Renal cortical epithelial cell (primary cell): ENCODE data around the gene FANCI. TPM values are rescaled to one million over a fixed set of nuclear protein-coding genes. Genes with fewer than 3 reads are reported as not detected.
A peak's percentile ranks its signal among the peaks of the same experiment; 100 is the strongest.

ENCODE experiments used
- DNase-seq: peaks from one replicate; pipeline ENCODE4 v3.0.0-alpha.2; 2011; ENCODE audit warnings: low read depth
- total RNA-seq: library from RNA; depleted of rRNA; stranded (reverse); fragments of >200 nt; gene quantifications from 2 replicates; pipeline ENCODE4 v1.2.3, GENCODE V29; 2014

Gene FANCI
- total RNA-seq, result 7.4 and 32.1 TPM in 2 replicates

DNA sequence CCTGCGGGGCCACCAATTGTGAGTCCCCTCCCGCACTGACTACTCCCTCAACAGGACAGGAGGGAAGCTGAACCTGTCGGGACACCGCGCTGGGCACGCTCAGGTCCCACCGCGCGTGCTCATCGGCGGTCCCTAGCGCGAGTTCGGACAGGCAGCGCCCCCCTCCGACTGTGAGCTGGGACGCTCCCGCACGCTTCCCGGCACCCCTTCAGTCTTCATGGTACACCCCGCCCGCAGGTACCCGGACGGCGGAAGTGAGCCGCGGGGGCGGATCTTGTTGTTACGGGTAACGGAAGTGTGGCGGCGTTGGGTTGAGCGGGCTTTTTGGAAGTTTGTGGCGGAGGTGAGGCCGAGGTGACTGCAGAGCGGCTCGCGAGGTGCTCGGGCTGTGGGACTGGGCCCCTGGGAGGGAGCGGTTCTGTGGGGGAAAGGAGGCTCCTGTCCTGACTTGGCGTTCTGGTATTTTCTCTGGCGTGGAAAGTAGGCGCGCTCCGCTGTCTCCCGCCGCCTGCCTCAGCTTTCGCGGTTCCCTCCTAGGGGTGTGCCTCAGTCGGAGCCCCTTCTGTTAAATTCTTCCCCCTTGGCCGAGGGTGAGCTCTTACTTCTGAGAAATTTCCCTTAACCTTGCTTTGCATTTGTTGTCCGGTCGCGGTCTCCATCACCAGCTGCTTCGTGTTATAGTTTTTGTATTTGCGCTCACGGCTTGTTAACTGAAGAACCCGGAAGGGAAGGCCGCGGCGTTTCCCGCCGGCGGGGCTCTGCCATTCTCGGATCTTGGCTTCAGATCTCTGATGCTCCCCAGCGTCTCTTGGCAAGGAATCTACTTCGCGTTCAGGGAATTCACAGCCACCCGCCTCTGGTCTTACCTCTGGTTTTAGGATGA is at the start of gene FANCI:
FANCI (plus strand) TSS at position 289 of the 883 bp plus-strand sequence. CDS start 3,669 bp downstream, outside the sequence.
- peak; percentile 83 for DNase-seq

DNA sequence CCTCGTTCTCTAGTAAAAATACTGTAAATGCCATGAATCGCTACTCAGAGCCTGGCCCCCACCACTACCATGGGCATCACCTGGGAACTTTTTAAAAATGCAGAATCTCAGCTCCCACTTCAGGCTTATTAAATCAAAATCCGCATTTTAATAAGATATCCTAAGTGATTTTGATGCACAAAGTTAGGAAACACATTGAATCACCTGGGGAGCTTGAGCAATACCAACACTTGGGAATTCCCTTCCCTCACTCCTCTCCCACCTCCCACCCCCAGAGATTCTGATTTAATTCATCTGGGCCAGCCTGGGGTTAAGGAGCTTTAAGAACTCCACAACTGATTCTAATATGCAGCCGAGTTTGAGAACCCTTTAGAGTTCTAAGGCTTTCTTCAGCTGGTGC is 49.2 kb upstream of the FANCI start:
- no peak for DNase-seq

DNA sequence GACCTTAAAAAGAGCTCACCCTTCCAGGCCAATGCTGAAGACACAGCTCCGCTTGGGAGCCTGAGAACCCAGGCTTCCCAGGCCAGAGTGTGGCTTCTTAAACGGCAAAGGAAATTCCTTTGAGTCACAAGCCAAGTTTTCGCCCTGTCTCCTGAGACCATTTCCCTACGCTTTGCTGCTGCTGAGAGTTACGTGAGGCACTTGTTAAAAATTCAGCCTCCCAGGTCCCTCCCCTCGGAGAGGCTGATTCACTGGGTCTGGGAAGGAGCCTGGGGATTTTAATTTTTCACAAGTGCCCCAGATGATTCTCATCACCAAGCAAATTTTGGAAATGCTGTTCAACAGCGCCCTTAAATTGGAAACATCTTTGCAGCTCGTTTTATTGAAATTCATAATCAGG is 47.9 kb upstream of the FANCI start:
- DNase-seq, result no peak

DNA sequence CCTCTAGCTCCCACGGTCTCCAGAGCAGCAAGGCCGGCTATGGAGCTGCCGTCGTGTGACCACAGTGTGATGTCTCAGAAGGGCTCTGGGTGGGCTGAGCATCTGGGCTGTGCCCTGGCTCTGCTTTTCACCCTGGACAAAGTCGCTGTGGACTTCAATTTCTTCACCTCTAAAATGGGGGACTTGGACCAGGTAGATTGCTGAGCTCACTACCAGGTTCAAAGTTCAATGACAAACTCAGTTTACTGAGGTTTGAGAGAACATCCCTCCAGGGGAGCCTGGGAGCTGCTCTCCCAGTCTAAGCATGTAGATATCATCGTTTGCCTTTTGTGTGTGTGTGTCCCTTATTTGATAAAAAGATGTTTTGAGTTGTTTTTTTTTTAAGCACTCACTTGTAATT is 47.5 kb upstream of the FANCI start:
- no peak for DNase-seq

DNA sequence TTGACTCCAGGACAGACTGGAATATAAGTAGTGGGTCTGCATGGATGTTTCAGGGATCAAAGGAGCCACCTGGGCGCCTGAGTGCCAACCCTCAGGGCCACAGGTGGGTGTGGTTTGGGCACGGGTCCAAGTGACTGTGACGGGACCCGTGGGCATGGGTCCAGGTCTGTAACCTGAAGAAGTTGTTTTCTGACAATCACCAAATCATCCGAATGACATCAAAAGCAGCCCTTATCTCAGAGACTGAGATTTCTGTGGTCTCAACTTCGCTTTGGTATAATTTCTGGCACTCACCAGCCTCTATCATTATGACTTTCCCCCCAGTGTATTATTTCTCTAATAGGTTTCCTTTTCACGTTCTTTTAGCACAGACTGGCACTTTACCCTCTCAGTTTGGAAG is 46.8 kb upstream of the FANCI start:
- no peak for DNase-seq

DNA sequence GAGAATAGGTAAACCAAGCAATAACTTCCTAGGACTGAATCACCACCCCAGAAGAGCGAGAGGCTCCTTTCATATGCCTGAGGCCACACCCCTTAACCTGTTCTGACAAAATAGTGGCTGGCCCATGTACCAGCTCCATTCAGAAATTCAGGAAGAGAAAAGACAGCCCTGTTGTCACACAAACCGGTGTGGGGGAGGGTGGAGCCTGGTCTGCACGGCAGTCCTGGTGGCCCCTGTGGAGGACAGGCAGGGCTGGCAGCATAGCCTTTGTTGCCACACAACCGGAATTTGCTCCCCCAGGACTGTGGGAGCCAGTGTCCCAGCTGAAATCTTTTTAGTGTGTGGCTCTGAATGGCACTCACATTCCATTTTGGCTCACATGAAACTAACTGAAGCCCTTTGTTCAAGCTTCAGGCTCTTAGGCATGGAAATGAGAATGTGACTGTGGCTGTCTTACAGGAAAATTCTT is 46.2 kb upstream of the FANCI start:
- no peak for DNase-seq

DNA sequence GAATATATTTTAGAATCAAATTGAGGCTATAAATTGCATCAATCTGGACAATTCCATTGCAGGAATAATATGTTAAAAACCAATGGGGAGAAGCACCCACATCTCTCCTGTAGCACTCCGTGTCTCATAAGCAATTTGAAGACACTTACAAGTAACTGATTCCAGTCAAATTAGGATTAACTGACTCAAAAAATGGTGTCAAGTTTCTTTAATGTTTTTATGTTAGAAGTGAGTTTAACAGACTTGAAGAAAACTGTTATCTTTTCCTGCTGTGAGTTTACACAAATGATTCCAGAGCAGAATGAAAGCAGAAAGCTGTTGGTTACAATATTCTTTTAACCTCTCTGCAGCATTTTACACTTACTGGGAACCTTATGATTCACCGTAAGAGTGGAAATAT is 45.6 kb upstream of the FANCI start:
- DNase-seq, result no peak

DNA sequence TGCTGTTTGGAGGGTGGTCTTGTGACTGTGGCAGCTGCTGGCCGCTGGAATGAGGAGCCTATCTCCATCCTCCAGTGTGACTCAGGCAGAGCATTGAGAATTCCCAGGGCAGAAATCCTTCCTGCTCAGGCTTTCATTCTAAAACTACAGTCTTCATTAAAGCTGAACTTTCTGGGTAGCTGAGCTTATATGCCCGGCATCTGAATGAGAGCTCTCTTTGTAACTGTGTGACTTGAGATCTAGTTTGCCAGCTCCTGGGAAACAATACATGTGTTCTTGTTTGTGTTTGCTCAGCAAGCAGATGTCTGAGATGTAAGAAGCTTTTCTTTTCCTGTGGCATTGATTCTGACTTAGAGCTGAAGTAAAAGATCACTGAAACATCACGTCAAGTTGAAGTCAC is 44.8 kb upstream of the FANCI start:
- DNase-seq, result no peak

DNA sequence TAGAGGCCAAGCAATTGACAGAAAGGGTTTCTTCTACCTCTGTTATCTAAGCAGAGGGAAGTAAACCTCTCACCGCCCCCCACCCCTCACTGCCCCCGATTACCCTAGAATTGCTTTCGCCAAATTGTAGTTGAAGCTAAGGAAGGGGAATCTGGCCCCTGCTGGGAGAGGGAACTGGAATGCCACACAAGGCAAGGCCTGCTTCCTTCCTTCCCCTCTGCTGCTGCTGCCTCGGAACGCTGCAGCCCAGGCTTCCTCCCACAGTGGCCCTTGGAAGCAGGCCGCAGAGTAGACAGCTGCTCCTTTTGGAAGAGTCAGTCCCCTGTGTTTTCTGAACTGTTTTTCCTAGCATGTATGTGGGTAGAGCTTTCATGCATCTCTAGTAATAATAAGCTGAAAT is 44.0 kb upstream of the FANCI start:
- no peak for DNase-seq

DNA sequence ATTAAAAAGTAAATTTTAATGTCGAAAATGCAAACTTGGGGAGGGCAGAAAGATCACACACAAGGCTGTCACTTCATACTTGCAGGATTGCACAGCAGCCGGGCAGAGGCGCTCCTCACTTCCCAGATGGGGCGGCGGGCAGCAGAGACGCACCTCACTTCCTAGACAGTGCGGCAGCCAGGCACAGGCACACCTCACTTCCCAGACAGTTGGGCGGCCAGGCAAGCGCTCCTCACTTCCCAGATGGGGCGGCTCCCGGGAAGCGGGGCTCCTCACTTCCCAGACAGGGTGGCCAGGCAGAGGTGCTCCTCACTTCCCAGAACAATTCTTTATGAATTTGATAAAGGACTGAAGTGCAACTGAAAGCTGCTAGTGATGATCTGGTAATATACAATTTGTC is 43.6 kb upstream of the FANCI start:
- DNase-seq, result no peak

DNA sequence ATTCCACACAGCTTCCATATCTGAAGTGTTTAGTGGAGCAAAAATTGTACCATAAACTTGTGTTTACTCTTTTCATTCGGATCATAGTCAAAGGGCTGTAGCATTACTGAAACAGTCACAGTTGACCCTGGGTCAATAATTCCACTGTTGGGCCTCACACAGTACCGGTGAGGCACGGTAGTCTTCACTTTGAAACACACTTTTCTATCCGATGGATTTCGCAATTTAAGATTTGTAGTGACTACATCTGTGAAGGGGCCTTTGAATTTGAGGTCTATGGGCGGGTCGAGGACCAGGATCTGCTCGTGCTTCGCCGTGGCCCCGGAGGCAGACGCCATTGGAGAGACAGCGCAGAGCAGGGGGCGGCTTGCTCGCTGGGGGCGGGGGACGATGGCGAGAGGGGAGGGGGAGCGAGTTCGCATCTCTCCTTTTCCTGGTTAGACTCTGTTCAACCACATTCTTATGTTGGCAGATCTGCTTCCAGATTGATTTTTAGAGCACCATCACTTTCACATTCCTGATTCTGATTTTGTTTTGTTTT is 42.2 kb upstream of the FANCI start:
- no peak for DNase-seq

DNA sequence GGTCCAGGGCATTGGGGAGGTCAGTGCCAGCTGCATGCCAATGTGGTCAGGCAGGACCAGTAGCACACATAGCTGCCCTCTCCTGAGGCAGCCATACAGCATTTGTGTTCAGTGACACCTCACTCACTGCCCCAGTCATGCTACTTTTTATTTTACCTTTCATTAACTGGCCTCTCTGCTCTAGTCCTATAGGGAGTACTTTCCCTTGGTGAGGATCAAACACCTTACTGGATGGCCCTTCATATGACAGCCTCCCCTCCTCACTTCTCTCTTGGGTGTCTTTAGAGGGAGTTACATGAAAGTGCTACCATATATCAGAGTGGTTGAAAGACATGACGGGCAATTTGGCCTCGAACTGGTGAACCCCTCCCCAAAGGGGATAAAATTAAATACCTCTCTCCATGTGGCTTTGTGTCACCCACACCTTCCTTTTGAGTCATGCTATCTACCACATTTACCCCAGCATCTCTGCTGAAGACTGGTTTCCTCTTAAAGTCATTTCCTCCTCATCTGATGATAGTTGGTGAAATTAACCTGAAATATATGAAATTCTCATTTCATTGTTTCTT is 40.0 kb upstream of the FANCI start:
- no peak for DNase-seq

DNA sequence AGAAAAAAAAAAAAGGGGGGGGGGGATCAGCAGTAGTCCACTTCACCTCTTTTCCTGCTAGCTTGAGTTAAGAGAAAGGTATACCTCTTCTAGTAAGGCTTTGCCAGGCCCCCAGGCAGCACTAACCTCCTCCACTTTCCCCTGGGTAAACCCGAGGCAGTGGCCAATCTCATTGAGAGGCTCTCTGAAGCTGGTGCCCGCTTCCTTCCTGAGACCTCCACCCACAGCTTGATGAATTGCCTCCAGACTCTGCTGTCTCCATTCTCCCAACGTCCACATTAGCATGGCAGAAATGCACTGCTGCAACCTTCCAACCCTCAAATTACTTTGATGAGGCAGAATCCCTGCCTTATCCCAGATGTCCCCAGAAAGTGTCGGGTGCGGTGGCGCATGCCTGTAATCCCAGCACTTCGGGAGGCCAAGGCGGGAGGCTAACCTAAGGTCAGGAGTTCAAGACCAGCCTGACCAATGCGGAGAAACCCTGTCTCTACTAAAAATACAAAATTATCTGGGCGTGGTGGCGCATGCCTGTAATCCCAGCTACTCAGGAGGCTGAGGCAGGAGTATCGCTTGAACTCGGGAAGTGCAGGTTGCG is 37.7 kb upstream of the FANCI start:
- DNase-seq, result no peak

DNA sequence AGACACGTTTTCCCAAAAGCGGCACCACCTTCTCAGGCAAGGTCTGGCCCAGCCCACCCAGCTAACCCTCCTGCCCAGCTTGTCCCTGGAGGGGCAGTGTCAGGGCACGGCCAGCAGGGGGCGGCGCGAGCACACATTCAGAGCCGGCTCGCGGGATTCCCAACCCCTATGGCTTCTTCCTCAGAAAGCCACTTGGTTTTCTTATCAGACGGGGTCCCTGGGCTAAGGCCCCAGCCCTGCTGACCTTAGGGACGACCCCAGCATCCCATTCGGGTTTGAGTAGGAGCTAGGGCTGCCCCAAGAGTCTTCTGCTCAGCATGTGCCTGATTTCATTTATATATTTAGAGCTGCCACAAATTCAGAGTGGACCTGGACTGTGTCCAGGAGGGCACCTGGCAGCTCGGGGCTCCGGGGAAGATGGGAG is 36.9 kb upstream of the FANCI start:
- DNase-seq, result peak; percentile 38

DNA sequence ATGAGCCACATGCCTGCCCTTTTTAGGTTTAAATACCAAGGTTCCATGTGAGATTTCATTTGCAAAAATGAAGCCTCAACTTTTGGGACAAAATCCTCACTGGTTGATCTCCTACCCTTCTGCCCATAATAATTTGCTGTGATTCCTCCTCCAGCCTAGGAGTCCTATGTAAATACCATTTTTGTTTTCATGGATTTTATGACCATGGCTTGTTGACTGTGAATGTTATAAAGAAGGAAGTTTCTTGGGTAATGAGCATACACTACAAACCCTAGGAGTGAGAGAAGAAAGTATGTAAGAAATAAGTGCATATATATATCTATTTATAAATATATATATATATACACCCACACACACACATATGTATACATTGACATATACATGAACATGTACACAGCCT is 35.5 kb upstream of the FANCI start:
- DNase-seq, result no peak

DNA sequence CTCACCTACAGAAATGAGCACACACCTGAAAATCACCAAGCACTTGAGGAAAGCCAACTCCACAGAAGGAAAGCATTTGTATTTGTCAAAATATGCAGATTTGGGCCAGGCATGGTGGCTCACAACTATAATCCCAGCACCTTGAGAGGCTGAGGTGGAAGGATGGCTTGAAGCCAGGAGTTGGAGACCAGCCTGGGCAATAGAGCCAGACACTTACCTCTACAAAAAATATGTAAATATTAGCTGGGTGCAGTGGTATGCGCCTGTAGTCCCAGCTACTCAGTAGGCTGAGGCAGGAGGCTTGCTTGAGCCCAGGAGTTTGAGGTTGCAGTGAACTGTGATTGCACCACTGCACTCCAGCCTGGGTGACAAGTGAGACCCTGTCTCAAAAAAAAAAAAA is 34.7 kb upstream of the FANCI start:
- DNase-seq, result no peak

DNA sequence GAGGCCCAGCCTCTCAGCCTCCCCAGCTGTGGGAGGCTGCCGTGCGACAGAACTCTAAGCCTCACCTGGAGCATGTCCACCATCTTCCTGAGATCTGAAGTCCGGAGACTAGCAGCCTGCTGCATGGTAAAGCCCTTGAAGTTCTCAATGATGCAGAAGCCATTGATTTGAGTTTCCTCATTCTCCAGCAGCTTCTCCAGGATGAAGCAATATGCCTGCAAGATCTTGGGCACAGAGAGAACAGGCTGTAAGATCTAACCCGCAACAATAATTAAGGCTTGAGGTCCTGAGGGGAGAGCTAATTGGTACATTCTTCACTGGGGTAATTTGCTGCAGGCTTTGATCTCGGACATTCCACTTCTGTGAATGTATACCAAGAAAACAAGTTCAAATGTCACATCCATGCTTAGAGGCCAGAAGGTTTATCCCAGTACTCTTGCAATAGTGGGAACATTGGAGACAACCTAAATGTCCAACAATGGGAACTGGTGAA is 32.1 kb upstream of the FANCI start:
- no peak for DNase-seq

DNA sequence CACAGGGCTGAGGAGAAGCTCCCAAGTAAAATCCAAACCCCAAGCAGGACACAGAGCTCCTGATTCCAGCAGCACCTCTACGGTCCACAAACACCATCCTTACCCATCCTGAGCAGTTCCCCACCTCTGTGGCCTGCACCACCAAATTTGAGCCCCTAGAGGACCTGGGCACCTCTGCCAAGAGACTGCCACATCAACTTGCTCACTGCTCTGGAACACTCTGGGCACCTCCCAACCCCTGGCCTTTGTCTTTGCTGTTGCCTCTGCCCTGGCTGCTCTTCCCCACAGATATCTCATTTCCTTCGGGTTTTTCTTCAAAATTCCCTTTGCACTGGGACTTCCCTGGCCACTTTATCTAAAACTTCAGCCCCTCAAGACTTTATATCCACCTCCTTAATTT is 28.2 kb upstream of the FANCI start:
- DNase-seq, result no peak

DNA sequence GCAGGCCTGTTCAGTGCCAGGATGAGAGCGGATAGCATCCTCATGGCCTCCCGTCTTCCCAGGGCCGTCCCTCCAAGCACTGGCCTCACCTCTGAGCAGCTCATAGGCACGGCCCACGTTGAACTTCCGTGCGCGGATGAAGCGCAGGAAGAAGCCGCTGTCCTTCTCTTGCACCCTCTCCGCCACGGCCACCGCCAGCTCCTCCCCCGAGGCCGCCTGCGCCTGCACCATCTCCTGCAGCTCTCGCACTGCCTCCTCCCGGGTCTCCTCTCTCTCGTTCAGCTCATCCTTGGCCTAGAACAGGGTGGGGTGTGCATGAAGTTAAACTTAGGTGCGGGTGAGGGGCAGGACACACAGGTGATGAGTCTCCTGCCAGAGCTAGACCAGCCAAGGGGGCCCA is 26.7 kb upstream of the FANCI start:
- DNase-seq, result no peak

DNA sequence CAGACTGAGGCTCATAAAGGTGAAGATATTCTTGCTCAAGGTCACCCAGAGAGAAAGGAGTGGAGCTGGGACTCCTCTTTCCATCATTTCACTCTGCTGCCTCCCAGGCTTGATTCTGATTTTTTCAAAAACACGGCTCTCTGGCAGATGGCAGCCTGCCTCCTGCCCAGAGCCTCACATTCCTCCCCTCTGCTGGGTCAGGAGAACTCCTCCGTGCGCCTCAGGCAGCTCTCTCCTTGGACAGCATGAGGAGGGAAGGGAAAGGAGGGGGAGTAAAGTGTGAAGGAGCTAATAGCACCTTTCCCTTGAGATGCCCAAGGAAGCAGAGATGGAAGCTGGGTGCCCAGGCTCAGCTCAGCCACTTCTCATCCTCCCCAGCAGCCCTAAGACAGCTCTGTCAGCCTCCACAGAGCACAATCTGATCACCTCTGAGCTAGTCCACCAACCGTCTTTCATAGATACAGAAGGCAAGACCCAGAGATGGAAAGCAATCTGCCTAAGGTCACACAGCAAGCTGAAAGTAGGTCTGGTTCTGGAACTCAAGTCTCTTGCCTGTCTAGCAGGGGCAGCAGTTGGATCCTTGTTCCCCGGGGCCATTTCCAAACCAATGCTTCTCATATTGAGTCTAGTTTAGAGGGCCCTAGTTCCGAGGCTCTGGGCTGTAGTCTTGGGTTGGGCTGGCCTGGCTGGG is 25.9 kb upstream of the FANCI start:
- no peak for DNase-seq

DNA sequence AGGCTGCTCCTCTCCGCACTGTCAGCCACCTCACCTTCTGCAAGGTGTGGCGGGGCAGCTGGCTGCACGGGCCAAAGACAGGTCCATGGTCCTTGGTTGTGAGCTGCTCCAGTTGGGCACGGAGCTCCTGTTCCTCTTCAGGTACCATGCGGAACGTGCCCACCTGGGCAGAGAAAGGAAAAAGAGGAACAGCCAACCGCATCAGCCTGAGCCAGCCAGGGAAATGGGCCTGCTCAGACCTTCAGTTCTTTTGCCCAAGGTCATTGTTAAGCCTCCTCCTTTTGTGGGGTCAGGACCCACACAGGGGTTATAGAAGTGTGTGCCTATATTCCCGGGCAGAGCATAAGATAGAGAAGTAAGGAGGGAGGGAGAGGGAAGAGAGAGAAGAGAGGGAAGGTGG is 25.2 kb upstream of the FANCI start:
- DNase-seq, result no peak

DNA sequence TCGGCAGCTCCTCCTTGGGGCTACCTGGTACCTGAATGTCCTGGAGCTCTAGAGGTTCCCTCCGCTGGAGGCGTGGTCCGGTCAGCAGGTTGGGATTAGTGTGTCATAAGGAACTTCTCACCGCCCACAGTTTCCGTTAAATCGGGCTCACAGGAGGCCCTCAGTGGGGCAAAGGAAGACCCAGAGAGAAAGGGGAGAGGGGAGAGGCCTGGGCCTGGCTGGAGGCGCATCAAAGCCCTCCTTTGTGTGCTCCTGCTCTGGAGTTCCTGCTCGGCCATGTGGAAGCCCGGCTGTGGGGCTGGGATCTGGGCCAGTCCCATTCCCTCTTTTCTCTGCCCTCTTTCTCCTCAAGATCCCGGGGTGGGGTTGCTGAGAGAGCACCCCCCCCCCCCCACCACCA is 22.2 kb upstream of the FANCI start, which contains the start of gene RLBP1:
RLBP1 (minus strand) TSS at position 37 of the 400 bp plus-strand sequence. CDS start 2,604 bp downstream, outside the sequence.
- DNase-seq, result no peak
